ENCODE measurements around the gene CYTL1. TPM values are rescaled to one million over a fixed set of nuclear protein-coding genes. Genes with fewer than 3 reads are reported as not detected.

The CYTL1 gene
- total and polyA plus RNA-seq, 2 of the 4 experiments (the other 2 are of a cell fraction) = 1.3 to 7.4 TPM

- in situ Hi-C loops (cut with MboI; ENCODE audit: low sequenced_read_pairs) = no loop called here
- no peak for DNase-seq
- no TSS peak for BruUV-seq (replicated peaks)
Observed at GRCh38 chr4:5024673-5025072, 5.4 kb upstream of the CYTL1 start.

More at GRCh38 chr4:5024673-5025072, 5.4 kb upstream of the CYTL1 start:
- dilution Hi-C loops (cut with HindIII; ENCODE audit: low sequenced_read_pairs, unreplicated experiment) (no loop called here), intact Hi-C loops (cut with micrococcal nuclease) (no loop called here)
- Histone ChIP-seq H3K23ac (ENCODE audit: low read depth, low read length) (no peak overlapping the region), H2AK9ac (replicated peaks; ENCODE audit: low read depth, low read length, poor library complexity) (no peak overlapping the region), H3K9ac (ENCODE audit: low read depth, low read length) (no peak overlapping the region), H2AK5ac (ENCODE audit: low read depth, low read length) (no peak overlapping the region), H2BK20ac (ENCODE audit: low read depth, low read length) (no peak overlapping the region), H2BK5ac (ENCODE audit: low read depth, low read length, poor library complexity, severe bottlenecking) (no peak overlapping the region), H3K56ac (ENCODE audit: extremely low read depth, insufficient read depth, low read length) (no peak overlapping the region), H4K8ac (ENCODE audit: low read depth in 2 of 2, low read length in 2 of 2) (no peak overlapping the region), H3K36me3 (ENCODE audit: control insufficient read depth, insufficient read depth, low read length) (no peaks in the 10 kb centered on the region), H4K20me1 (ENCODE audit: insufficient read depth, low read length) (no peaks in the 10 kb centered on the region), H3K4ac (ENCODE audit: low read depth, low read length) (no peak overlapping the region), H3K18ac (ENCODE audit: low read depth, low read length) (no peak overlapping the region), H3K14ac (replicated peaks; ENCODE audit: low read depth, low read length) (no peak overlapping the region), H3K4me3 (ENCODE audit: insufficient read depth, low read depth, low read length) (no peak overlapping the region), H4K5ac (ENCODE audit: low read depth, low read length) (no peak overlapping the region), H2BK120ac (ENCODE audit: low read depth, low read length) (no peak overlapping the region), H3K4me1 (ENCODE audit: control insufficient read depth, insufficient read depth, low read length) (peaks cover 5% of the 10 kb centered on the region; the same call in 1 of the 2 replicates), H3K27ac (ENCODE audit: insufficient read depth, low read length) (no peak overlapping the region), H3K79me1 (ENCODE audit: low read depth in 1 of 2, low read length in 2 of 2) (no peaks in the 10 kb centered on the region), H3K9me1 (ENCODE audit: insufficient read depth, low read length) (no peaks in the 10 kb centered on the region), H2AFZ (replicated peaks; ENCODE audit: low read length, poor library complexity) (no peak overlapping the region), H4K91ac (ENCODE audit: insufficient read depth, low read depth, low read length) (no peak overlapping the region), H2BK15ac (ENCODE audit: low read depth, low read length) (no peak overlapping the region), H3K9me3 (ENCODE audit: control insufficient read depth, insufficient read depth, low read length) (peaks cover 13% of the 10 kb centered on the region), H3K4me2 (ENCODE audit: low read depth, low read length) (no peak overlapping the region), H3K27me3 (ENCODE audit: control insufficient read depth, insufficient read depth, low read length) (peaks cover 39% of the 10 kb centered on the region)
- 67% methylated on average over 2 of the region's 6 CpGs; no CpG with 5 or more reads in 1 of the 2 experiments for WGBS, 2 experiments (ENCODE audit: extremely low coverage in 2 of 2, insufficient read length in 1 of 2)
- ATAC-seq (ENCODE audit: low read depth) = no peak
- TF ChIP-seq CHD1 (IDR thresholded peaks at IDR 0.05; ENCODE audit: low read depth, low read length) (no peak), USF2 (IDR thresholded peaks at IDR 0.05; ENCODE audit: low read depth, low read length) (no peak), CEBPB (IDR thresholded peaks at IDR 0.05; ENCODE audit: low read depth, low read length) (no peak), ELK1 (IDR thresholded peaks at IDR 0.05; ENCODE audit: borderline replicate concordance, low read depth, low read length) (no peak), MAZ (IDR thresholded peaks at IDR 0.05; ENCODE audit: borderline replicate concordance, low read depth, low read length) (no peak), NFE2L2 (IDR thresholded peaks at IDR 0.05; ENCODE audit: low read depth, low read length) (no peak), BHLHE40 (IDR thresholded peaks at IDR 0.05; ENCODE audit: low read depth, low read length) (no peak), CTCF (conservative IDR thresholded peaks at IDR 0.05; ENCODE audit: low read depth, low read length) (no peak), MXI1 (IDR thresholded peaks at IDR 0.05; ENCODE audit: borderline replicate concordance, low read depth, low read length) (no peak), RCOR1 (IDR thresholded peaks at IDR 0.05; ENCODE audit: insufficient replicate concordance, low read length) (no peak), RFX5 (IDR thresholded peaks at IDR 0.05; ENCODE audit: low read depth, low read length) (no peak), MAFK (IDR thresholded peaks at IDR 0.05; ENCODE audit: low read depth, low read length) (no peak), POLR2A (IDR thresholded peaks at IDR 0.05; ENCODE audit: low read depth, low read length) (no peak), SMC3 (IDR thresholded peaks at IDR 0.05; ENCODE audit: low read depth, low read length) (no peak)
- CTCF ChIA-PET = interaction anchor here (0.8 kb wide), 1 partner anchor 24 kb away, joined by 3 read pairs; no protein-coding TSS in a partner anchor
- POLR2A ChIA-PET (ENCODE audit: unreplicated experiment) = no interaction called here
